Sigmoid colon (tissue), 4 donors: ENCODE results near the gene THYN1.

Source experiments
- POLR2AphosphoS5 ChIP-seq, 4 donors: sonication (generic); formaldehyde crosslinking; IDR thresholded peaks; one replicate each; pipeline ENCODE4 v1.6.1; 2017; ENCODE audit warnings: antibody characterized with exemption in 4 of 4
- TF ChIP-seq, protein P1 (sequence below), 4 experiments: fragments of 450-650 bp in 3 of 4; fragments of 200-600 bp in 1 of 4; IDR thresholded peaks; one replicate each; pipeline ENCODE4 v1.5.1; 2016 to 2019; ENCODE audit warnings: antibody characterized with exemption in 4 of 4, mild to moderate bottlenecking in 3 of 4, moderate library complexity in 2 of 4

DNA sequence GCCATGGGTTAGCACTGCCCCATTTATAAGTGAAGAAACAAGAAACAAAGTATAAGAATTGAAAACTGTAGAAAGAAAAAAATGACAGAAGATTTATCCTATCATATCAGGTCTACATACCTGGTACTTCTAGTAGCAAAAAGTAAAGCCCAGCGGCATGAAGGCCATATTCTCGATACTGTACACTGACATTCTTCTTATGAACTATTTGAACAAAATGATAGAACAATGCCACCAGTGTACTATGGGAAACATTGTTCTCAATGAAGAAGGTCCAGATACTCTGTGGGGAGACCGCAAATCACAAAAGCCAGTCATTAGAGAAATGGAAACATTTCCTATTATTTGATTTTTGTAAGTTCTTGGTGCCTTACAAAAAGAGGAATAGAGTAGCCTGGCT is 36.3 kb downstream of the THYN1 start:
- TF ChIP-seq, protein P1, sequence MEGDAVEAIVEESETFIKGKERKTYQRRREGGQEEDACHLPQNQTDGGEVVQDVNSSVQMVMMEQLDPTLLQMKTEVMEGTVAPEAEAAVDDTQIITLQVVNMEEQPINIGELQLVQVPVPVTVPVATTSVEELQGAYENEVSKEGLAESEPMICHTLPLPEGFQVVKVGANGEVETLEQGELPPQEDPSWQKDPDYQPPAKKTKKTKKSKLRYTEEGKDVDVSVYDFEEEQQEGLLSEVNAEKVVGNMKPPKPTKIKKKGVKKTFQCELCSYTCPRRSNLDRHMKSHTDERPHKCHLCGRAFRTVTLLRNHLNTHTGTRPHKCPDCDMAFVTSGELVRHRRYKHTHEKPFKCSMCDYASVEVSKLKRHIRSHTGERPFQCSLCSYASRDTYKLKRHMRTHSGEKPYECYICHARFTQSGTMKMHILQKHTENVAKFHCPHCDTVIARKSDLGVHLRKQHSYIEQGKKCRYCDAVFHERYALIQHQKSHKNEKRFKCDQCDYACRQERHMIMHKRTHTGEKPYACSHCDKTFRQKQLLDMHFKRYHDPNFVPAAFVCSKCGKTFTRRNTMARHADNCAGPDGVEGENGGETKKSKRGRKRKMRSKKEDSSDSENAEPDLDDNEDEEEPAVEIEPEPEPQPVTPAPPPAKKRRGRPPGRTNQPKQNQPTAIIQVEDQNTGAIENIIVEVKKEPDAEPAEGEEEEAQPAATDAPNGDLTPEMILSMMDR (IDR thresholded peaks at IDR 0.05): no peak
- no peak for TF ChIP-seq POLR2AphosphoS5 (IDR thresholded peaks at IDR 0.05)
